GM18858 (cell line): ENCODE results near the gene LRP1B.
"Not testable (repeated sequence)": the region's sequence is repeated elsewhere in the genome, so short reads cannot be mapped to it uniquely, and the experiment has no call there.

Source experiments
- ATAC-seq: cut with Tn5 transposase; IDR thresholded peaks from one replicate; pipeline ENCODE4 v1.9.1; 2021; ENCODE audit not compliant: unreplicated experiment

Gene LRP1B

GRCh38 chr2:140658760-140659692 is 1471.8 kb downstream of the LRP1B start:
- no peak for ATAC-seq

- no peak for ATAC-seq
Observed at GRCh38 chr2:140657657-140658056, 1473.2 kb downstream of the LRP1B start.

GRCh38 chr2:140654565-140654964 is 1476.3 kb downstream of the LRP1B start:
- no peak for ATAC-seq

- no peak for ATAC-seq
Observed at GRCh38 chr2:140650825-140651224, 1480.0 kb downstream of the LRP1B start.

- not testable (repeated sequence) for ATAC-seq
Observed at GRCh38 chr2:140650134-140650533, 1480.7 kb downstream of the LRP1B start.

- ATAC-seq, result no peak
Observed at GRCh38 chr2:140648393-140648792, 1482.4 kb downstream of the LRP1B start.

- no peak for ATAC-seq
Observed at GRCh38 chr2:140643761-140644187, 1487.0 kb downstream of the LRP1B start.

- peak; percentile 50 for ATAC-seq
Observed at GRCh38 chr2:140641163-140641562, 1489.7 kb downstream of the LRP1B start.

- ATAC-seq, result peak; percentile 93
Observed at GRCh38 chr2:140639628-140640027, 1491.2 kb downstream of the LRP1B start.

- no peak for ATAC-seq
Observed at GRCh38 chr2:140630557-140630956, 1500.3 kb downstream of the LRP1B start.

- no peak for ATAC-seq
Observed at GRCh38 chr2:140627885-140628284, 1502.9 kb downstream of the LRP1B start.

GRCh38 chr2:140627136-140627535 is 1503.7 kb downstream of the LRP1B start:
- no peak for ATAC-seq

GRCh38 chr2:140624200-140624599 is 1506.6 kb downstream of the LRP1B start:
- ATAC-seq, result no peak

- no peak for ATAC-seq
Observed at GRCh38 chr2:140621583-140622362, 1509.0 kb downstream of the LRP1B start.

- ATAC-seq, result peak; percentile 74
Observed at GRCh38 chr2:140604788-140605187, 1526.0 kb downstream of the LRP1B start.

GRCh38 chr2:140604096-140604495 is 1526.7 kb downstream of the LRP1B start:
- ATAC-seq, result no peak

GRCh38 chr2:140603416-140603815 is 1527.4 kb downstream of the LRP1B start:
- ATAC-seq, result no peak

- no peak for ATAC-seq
Observed at GRCh38 chr2:140601801-140602200, 1529.0 kb downstream of the LRP1B start.

GRCh38 chr2:140601342-140601741 is 1529.5 kb downstream of the LRP1B start:
- no peak for ATAC-seq

GRCh38 chr2:140600116-140600515 is 1530.7 kb downstream of the LRP1B start:
- ATAC-seq, result no peak

GRCh38 chr2:140597836-140598235 is 1533.0 kb downstream of the LRP1B start:
- no peak for ATAC-seq

GRCh38 chr2:140597205-140597604 is 1533.6 kb downstream of the LRP1B start:
- no peak for ATAC-seq
